GM19193 (cell line): Measurements from ENCODE around the gene HSPB2.

ENCODE experiments used
- POLR2A ChIP-seq: IDR thresholded peaks from 4 replicates; pipeline ENCODE4 v1.6.1; 2011; ENCODE audit not compliant: insufficient read depth, insufficient read length; ENCODE audit errors: extremely low read depth

The HSPB2 gene

DNA sequence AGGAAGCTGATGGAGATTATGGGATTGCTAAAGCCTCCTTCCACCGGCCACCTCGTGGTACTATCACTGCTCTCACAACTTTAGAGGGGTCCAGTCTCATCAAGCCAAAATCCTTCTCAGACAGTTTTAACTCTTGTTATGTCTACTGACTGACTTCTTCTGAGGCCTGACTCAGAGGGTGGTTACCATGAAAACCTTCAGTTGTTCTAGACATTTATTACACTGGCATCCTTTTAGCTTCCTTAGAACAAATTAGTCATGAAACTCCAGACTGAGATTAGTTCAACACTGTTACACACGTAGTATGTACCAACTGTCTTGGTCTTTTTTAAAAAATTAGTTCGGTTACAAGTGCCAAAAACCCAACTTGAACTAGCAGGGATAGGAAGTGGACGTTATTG, 32.1 kb downstream of the HSPB2 start:
- no peak for TF ChIP-seq POLR2A

DNA sequence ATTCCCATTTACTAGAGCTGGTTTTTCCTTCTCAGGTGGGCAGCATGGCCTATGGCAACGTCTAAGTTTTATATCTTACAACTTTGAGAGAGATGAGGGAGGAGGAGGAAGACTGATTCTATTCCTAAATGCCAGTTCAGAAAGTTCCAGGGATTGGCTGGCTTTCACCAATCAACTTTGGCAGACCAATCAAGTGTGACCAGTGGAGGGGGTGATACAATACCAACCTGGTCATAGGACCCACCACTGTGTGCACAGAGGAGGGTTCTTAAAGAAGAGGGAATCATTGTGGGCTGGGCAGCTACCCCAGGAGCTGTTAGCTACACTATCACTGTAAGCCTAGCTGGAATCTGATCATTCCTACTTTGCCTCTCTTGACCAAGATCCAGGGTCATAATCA, 32.7 kb downstream of the HSPB2 start:
- TF ChIP-seq POLR2A: no peak

DNA sequence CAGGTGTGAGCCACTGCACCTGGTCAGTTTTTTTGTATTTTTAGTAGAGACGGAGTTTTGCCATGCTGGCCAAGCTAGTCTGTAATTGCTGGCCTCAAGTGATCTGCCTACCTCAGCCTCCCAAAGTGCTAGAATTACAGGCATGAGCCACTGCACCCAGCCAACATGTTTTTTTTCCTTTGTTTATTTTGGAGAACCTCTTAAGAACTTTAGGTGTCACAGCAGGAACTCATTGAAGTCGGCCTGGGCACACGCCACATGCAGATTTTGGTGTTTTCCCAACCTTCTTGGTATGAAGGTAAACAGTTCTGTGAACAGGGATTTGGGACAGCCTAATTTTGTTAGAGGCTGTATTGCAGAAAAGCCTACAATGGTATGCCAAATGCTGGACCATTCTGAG, 34.0 kb downstream of the HSPB2 start:
- TF ChIP-seq POLR2A: no peak

DNA sequence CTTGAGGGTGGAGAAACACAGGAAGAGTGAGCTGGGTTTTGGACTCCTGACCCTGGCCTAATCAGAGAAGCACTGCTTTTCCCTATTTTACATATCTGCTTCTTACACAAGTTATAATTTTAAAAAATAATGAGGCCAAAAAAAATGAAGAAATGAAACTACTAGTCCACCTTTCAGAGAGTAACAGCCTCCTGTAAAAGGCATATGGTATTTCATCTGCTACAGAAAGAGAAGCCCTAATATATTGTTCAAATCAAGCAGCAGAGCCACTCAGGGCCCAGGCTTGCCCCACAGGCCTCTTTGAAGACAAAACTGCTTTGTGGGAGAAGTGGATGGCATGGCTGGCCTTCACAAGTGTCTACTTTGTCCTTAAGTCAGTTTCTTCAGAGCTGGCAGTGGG, 34.6 kb downstream of the HSPB2 start:
- TF ChIP-seq POLR2A: no peak

DNA sequence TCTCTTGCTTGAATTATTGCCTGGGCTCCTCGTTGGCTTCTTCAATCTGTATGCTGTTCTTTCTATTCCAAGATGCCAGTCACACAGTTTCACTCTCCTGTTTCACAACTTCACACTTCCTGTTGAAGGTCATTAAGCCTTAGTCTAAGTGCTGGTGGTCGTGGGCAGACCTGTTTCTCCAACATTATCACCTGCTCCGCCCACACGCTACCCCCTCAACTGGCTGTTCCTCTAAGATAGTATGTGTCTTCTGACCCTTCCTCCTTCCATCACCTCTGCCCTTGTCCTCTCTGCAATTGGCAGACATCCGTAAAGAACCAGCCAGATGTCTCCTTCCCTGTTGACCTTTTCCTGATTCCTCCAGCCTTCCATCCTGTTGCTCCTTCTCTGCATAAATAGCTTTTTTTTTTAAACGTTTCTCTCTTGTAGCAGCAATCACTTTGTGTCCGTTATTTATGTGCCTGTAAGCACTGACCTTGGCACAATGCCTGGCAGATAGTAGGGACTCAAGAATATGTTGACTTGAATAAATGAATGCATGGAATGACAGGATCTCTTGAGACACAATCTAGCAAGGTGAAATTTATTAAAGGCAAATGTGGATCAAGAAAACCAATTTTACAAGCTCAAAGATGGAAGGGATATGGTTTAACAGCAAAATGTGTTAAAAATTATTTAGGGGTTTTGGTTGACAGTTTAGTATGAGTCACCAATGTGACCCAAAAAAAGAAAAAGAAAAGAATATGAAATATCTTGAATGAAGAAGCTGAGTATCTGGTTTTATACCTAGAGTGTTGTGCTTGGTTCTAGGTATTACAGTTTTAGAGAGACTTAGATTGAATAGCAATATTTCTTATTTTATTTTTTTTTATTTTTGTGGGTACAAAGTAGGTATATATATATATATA, 37.2 kb downstream of the HSPB2 start:
- TF ChIP-seq POLR2A: no peak

DNA sequence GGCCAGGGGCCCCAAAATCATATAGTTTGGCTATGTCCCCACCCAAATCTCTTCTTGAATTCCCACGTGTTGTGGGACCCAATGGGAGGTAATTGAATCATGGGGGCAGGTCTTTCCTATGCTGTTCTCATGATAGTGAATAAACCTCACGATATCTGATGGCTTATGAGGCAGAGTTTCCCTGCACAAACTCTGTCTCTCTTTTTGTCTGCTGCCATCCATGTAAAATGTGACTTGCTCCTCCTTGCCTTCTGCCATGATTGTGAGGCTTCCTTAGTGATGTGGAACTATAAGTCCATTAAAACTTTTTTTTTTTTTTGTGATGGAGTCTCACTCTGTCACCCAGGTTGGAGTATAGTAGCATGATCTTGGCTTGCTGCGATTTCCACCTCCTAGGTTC, 39.0 kb downstream of the HSPB2 start:
- TF ChIP-seq POLR2A: no peak

DNA sequence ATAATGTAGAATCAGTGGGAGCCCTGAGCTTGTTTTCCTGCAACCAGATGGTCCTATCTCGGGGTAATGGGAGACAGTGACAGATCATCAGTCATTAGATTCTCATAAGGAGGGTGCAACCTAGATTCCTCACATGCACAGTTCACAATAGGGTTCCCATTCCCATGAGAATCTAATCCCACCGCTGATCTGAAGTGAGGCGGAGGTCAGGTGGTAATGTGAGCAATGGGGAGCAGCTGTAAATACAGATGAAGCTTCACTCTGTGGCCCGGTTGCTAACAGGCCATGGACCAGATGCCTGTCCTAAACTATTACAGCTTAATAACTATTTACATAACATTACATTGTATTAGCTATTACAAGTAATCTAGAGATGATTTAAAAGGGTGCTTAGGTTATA, 41.6 kb downstream of the HSPB2 start:
- TF ChIP-seq POLR2A: no peak

DNA sequence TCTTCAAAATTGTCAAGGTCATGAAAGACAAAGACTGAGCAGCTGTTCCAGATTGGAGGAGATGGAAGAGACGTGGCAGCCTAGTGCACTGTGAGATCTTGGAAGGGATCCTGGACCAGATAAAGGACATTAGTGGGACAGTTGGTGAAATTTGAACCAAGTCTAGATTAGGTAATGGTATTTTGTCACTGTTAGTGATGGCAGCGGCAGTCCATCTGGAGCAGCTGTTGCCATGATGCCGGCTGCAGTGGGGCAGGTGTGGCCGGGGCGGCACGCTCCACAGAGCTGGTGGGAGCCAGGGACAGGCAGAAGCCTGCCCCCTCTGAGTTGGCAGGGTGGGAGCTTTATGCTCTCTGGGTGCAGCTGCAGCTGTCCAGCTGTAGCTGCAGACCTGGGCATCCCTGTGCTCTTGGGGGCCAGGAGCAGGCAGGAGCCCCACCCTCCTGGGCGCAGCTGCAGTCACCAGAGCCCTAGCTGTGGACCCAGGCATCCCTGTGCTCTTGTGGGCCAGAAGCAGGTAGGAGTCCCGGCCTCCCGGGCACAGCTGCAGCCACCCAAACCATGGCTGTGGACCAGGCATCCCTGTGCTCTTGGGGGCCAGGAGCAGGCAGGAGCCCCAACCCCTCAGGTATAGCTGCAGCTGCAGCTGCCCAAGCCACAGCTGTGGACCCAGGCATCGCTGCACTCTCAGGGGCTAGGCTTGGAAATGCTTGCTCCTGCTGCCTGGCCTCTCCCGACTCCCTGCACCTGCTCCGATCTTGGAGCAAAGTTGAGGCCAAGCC, 45.3 kb downstream of the HSPB2 start:
- TF ChIP-seq POLR2A: no peak

DNA sequence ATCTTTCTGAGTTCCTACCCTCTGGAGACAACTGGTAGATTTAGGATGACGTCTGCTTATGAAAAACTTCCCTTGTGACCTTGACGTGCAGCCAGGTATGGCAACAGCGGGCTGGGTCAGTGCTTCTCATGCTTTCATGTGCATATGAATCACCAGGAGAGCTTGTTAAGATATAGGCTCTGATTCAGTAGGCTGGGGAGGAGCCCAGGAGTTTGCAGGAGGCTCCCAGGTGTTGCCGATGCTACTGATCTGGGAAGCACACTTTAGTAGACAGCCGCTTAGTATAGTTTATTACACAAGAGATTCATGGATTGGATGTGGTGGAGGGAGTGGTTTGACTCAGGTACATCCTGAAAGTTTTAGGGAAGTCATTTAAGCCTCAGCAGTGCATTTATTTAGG, 48.4 kb downstream of the HSPB2 start:
- no peak for TF ChIP-seq POLR2A

DNA sequence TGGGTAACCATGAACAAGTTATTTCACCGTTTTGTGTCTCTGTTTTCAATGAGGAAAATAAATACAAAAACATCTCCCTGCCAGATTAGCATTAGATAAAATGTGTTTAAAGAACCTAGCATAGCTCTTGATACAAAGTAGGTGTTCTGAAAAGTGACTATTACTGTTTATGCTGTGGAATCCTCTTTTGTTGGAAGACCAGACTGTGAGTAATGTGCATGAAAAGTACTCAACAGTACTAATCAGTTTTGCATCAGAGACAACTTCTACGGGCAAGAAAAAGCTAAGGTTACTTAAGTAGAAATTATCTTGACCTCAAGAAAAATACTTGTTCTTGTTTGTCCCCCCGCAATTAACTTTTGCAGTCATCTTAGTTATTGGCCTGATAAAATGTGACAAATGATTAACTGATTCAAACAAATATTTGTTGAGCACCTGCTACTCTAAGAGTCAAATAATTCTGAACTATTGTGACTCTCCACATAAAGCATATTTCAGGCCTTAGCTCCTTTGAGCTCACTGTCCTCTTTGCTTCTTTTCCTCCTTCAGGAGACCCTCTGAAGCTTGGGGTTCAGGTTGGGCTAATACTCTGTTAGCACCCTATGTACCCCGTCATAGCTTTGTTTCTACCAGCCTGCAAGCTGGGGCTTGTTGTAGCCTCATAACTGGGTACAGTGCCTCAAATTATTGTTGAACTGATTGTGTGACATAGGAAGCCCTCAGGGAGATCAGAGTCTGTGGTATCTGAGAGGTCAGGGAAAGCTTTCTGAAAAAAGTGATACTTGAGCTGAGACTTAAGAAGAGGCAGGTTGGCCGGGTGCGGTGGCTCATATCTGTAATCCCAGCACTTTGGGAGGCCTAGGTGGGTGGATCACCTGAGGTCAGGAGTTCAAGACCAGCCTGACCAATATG, 49.1 kb downstream of the HSPB2 start:
- no peak for TF ChIP-seq POLR2A
